Measurements from ENCODE around the gene OR1L4.

GRCh38 chr9:122767817-122768216 is 44.0 kb downstream of the OR1L4 start:
- TF ChIP-seq, protein P1, sequence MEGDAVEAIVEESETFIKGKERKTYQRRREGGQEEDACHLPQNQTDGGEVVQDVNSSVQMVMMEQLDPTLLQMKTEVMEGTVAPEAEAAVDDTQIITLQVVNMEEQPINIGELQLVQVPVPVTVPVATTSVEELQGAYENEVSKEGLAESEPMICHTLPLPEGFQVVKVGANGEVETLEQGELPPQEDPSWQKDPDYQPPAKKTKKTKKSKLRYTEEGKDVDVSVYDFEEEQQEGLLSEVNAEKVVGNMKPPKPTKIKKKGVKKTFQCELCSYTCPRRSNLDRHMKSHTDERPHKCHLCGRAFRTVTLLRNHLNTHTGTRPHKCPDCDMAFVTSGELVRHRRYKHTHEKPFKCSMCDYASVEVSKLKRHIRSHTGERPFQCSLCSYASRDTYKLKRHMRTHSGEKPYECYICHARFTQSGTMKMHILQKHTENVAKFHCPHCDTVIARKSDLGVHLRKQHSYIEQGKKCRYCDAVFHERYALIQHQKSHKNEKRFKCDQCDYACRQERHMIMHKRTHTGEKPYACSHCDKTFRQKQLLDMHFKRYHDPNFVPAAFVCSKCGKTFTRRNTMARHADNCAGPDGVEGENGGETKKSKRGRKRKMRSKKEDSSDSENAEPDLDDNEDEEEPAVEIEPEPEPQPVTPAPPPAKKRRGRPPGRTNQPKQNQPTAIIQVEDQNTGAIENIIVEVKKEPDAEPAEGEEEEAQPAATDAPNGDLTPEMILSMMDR (IDR thresholded peaks at IDR 0.05), result no peak
- no peak for TF ChIP-seq POLR2A (IDR thresholded peaks at IDR 0.05)
